GM18873 (cell line): ENCODE measurements around the gene KCNE4.

Experiments
- ATAC-seq: cut with Tn5 transposase; IDR thresholded peaks from one replicate; pipeline ENCODE4 v1.9.1; 2021; ENCODE audit warnings: mild to moderate bottlenecking, moderate library complexity, moderate number of reproducible peaks; ENCODE audit not compliant: unreplicated experiment, low FRiP score

KCNE4 gene

DNA sequence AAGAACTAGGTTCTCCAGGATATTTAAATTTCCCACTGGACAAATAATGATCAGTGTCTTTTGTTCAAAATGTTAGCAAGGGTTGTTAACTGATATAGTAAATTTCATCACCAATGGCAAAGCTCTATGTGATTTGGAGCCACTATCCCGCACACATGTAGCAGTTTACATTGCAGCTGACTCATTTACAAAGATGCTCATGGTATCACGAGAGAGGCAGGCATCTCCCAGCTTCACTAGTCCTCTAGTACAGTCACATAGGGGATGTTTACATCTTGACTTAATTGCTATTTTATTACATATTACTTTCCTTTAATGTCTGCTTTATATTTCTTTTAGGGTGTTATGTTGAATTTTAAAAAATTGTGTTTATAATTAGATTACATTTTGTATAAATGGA lies 30.7 kb downstream of the KCNE4 start:
- ATAC-seq: no peak

DNA sequence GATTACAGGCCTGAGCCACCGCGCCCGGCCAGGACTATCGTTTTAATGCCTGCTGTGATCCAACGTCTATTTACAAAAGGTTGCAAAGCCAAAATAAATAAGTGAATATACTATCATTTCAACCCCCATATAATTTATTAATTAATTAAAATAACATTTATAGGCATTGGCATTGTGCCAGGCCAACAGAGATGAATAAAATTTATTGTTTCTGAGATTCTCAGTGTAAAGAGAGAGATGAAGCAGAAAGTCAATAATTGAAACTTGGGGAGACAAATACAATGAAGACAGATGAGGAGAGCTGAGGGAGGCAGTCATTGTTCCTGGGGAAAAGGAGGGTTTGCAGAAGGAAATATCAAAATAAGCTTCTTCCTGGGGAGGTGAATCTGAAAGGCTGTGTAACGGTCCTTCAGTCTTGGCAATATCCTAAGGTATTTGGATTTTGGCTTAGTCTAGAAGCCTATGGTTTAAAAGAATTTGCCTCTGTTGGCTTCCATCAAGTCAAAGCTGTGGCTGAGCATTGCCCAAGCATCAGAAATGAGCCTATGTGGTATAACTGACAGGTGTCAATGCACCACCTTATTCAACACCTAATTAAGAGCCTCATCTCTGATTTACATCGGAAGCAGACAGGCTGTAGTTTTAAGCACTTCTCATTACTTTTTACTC lies 31.5 kb downstream of the KCNE4 start:
- no peak for ATAC-seq

DNA sequence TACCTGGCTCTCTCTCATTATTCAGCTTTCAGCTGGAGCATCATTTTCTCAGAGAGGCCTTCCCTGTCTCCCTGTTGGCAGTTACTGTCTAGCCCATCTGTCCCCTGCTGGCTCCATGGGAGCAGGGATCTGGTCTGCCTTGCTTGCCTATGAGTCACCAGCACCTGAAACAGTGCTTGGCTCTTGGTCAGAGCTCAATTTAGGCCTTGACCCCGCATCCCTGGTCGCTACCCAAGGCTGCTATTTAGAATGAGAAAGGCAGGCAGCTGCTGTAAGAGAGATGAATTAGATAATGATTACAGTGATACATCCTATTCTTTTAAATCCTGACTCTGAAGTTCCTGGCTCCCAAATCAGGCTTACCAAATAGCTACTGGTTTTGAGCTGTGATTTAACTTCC lies 32.9 kb downstream of the KCNE4 start:
- ATAC-seq: no peak

DNA sequence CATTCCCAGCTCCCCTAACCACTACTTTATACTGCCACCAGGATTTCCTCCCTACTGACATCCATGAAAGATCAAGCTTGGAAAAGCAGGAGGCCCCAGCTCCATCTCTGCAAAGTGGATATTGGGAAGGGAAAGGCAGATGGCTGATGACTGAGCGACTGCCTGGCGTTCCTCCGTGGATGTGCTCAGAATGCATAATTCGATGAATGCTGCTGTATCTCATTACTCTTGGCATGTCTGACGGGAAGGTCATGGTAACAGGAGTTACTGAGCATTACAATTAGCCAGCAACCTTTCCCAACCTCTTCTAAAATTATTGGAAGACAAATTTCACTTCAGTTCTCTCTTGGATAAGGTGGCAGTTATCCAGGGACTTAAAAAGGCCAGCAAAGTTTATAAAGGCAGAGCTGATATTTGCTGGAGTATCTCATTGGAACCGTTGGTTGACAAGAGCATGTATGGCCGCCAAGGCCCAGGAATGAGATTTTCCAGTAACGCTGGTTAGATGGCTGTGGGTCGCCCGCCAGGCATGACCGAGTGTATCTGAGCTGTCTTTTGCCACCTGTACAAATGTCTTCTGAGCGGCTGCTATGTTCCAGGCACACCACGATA lies 34.5 kb downstream of the KCNE4 start:
- ATAC-seq: no peak

DNA sequence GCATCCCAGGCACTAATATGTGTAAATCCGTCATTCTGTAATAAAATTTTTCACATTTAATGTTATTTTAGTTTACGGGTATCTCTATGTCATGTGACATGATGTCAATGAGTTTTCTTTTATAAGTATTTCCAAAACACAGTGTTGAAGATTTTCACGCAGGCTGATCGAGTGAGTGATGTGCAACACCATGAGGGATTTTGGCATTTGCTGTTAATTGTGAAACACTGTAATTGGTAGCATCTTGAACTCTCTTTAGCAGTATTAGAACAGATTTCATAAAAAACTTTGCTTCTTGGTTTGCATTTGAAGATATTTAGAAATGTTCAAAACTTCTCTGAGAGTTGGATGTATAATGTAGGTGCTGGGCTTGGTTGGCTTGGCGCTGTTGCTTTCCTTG lies 35.5 kb downstream of the KCNE4 start:
- no peak for ATAC-seq

DNA sequence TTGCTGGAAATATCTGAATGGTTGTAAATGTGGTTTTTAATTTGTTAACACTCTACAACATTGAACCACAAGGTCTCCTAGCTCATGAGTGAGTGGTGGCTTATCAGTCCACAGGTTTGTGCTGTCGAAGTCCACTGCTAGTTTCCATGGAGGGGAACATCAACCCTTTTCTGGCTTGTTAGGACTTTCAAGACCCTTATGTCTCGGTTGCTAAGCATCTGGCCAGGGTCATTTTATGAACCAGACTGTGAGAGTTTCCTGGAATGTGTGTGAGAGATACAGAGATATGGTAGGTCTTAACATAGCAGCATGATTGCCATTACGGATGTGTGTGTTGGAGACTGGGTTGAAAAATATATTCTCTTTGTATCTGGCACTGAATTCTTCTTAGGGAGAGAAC lies 36.9 kb downstream of the KCNE4 start:
- ATAC-seq: no peak

DNA sequence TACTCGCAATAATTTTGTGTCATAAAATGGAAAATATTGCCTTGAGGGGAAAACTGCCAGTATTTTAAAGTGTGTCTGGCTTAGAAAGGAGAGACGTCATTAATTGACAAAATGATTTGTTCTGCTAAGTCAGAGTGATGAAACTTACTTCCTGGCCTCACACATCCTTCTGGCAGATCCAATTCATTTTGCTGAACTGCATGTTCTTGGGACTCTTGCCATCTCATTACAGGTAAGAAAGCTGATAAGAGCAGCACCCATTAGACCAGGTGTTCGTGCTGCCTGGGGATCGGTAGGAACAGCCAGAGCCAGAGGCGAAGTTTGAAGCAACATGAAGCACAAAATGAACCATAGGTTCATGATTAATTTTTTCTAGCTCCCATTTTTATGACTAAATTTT lies 38.0 kb downstream of the KCNE4 start:
- no peak for ATAC-seq

DNA sequence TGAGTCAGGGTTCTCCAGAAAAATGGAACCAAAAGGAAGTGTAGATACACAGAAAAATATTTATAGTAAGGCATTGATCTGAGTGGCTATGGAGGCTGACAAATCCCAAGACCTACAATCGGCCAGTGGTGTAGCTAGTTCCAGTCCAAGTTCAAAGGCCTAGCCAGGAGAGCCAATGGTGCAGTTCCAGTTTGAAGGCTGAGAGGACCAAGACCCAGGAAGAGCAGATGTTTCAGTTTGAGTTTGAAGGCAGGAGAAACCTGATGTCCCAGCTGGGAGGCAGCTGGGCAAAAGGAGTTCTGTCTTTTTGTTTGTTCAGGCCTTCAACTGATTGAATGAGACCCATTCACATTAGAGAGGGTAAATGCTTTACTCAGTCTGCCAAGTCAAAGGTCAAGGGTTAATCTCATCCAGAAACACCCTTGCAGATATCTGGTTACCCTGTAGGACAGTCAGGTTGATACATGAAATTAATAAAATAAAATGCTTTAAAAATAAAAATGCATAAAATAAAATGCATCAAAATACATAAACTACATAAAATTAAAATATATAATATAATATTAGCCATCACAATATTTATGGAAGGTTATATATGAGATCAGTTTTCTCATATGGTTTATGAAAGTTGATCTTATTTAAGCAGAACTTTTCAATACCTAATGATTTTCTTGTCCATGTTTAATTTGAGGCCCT lies 38.7 kb downstream of the KCNE4 start:
- no peak for ATAC-seq

DNA sequence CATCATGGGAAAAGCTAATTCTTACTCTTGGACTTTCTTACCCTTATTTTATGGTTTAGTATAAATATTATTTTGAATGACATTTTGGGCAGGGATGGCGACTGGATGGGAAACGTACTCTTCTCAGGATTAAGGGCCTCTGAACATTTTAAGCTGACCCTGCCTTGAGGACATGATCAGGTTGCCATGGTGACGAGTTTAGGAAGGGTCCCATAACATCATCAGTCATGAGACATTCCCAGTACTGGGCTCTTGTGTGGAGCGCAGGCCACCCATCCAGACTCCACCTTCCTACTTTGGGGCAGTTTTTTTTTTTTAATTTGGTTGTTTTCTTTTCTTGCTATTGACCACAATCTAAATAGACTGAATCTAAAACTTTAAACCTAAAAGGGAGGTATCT lies 40.7 kb downstream of the KCNE4 start:
- no peak for ATAC-seq

DNA sequence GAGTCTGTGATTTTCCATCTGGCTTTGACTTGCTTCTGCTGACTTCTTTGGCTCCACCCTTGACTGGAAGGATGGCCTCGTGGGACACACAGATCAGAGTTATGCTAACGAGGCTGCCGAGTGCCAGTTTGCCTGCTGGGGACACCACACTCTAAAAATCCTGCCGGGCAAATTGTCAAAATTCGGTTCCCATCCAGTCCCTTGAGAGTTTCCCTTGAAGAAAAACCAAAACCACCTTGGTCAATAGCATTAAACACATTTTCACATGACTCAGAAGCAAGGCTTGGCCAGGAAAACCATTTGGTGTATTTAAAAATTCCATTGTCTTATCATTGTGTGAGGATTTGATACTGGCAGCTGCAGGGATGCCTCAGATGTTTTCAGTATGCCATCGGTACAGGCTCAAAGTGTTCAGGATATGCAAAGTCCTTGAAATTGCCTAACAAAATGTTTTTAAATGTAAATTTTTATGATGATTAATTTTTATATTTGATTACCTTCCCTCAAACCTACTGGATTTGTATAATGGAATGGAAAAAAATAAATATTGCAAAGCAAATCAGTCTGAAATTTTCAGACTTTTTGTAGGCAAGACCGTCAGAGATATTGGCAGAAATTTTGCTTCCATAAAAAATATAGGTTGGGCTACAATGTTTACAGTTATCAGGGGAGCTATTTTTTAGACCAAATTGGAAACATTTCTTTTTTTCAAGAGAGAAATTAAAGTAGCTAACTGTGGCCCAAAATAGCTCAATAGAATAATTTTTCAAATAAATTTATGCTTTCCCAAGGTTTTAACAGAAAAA lies 41.6 kb downstream of the KCNE4 start:
- no peak for ATAC-seq

DNA sequence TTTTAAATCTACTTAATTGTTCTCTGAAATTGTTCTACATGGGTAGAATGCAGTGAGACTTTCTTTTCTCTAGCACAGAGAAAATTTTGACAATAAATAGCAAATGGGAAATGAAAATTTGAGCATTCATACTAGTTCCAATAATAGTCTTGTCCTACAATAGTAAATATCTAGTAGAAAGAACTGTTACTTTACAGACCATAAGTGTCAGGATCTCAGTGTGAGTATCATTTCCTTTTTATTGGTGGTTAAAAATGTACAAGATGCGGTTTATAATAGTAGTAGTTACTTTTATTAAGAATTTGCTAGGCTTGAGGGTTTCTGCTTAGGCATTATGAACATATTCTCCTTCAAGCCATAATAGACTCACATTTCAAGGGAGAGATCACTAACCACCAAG lies 43.2 kb downstream of the KCNE4 start:
- ATAC-seq: no peak

DNA sequence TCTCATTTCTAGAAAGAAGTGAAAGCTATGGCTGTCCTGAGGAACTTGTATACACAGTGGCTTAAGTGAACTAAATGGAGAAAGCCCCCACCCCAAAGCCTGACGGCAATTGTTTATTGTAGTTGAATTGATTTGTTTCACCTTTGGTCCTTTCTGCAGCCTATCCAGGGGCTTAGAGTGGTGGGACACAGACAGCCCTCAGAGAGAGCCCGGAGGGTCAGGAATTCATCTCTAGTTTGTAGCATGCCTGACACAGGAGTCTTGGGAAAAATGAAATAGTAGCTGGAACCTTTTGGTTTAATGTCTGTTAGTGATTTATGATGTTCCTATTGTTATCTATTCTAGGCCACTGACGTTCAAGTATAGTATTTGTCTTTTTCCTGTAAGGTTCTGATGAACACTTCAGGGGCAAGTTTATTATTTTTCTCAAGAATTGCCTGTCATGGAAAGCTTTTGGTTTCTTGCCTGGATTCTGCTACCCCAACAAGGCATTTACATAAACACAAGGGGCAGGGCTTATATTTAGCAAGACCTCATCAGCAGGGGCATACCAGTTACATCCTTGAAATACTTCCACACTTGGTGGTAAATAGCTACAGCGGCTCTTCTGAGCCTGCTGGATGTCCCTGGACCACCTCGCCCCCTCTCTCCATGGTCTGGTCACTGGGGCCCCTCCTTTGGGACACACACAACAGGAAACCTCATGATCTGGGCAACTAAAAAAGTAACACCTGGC lies 44.4 kb downstream of the KCNE4 start:
- no peak for ATAC-seq

DNA sequence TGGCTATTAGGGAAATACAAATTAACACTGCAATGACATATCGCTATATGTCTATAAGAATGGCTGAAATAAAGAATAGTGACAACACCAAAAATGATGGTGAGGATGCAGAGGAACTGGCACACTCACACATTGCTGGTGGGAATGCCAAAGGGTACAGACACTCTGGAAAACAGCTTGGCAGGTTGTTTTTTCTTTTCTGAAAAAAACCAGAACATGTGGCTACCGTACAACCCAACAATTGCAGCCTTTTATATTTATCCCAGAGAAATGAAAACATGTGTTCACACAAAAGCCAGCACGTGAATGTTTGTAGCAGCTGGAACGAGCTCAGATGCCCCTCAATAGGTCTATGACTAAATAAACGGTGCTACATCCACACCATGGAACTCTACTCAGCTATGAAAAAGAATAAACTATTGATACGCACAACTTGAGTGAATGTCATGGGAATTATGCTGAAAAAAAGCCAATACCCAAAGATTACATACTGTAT lies 45.9 kb downstream of the KCNE4 start:
- no peak for ATAC-seq

DNA sequence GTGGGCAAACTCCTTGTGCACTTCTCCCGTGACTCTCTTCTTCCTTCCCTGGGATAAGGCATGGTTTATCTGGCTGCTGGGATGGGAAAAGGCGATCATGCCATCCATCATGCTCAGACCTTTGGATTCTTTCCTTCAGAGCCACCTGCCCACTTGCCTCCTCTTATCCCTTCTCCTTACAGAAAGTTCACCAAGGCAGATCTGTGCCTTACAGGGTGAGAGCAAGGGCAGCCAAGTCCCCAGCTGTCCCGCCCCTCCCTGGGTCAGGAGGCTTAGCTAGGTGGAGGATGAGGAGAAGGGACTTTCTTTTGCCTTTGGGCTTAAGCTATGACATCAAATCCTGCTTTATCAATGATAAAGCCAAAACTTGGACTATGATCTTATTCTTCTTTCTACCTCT lies 47.6 kb downstream of the KCNE4 start:
- ATAC-seq: no peak

DNA sequence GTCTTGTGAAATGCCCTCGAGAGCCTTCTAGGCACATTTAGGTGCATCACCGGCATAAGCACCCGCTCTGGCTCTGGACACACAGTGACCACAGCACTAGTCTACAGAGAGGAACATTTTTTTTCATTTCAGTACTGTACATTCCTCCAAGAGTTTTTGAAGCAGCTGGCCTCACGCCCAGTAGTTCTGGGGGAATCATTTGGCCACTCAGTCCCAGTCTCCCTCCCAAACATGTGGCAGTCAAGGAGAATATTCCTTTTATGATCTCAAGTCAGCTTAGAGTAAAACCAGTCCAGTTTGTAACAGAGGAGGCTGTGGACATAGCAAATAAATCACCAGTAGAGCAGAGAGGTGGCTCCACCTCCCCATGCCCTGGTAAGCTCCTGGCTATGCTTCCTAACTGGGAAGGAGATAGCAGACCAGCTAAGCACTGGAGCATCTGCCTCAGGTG lies 48.1 kb downstream of the KCNE4 start:
- no peak for ATAC-seq

DNA sequence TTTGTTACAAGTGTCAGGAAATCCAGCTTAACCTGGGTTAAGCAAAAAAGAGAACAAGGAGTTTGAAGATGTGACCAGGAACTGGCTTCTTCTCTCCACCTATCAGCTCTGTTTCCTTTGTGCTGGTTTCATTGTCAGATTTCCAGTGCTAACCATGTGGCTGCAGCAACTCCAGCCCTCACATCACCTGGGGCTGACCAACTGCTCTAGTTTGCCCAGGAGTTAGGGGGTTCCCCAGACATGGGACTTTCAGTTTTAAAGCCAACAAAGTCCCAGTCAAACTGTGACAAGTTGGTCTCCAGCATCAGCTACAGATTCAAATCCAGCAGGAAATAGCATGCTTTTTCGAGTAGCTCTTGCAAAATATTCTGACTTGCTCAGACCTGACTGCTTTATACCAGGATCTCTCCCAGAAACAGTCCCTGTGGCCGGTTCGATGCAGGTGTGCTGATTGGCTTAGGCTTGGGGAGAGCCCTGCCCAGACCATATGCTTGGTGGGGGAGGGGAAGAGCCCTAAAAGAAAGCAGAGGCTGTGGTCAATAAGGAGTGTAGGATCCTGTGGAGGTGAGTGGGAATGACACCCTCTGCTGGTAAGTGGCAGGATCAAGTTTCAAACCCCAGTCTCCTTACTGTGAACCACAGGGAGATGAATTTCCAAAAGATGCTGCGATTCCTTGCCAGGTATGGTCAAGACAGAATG lies 49.5 kb downstream of the KCNE4 start:
- ATAC-seq: peak; percentile 68

DNA sequence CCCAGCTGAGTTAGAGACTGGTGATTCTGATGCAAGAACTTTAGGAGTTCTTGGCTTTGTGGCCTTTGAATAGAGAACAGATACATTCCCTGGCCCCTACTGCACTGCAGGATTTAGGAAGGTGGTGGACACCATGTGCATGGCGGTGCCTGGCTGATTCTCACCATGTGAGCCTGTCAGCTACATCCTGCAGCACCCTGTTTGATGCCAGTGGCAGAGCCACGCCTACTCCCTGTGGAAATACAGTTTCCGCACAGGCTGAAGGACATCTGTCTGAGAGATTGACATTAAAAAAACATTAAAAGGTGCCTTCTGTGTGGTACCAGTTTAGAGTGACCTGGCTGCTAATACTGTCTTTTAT lies 50.0 kb downstream of the KCNE4 start:
- no peak for ATAC-seq

DNA sequence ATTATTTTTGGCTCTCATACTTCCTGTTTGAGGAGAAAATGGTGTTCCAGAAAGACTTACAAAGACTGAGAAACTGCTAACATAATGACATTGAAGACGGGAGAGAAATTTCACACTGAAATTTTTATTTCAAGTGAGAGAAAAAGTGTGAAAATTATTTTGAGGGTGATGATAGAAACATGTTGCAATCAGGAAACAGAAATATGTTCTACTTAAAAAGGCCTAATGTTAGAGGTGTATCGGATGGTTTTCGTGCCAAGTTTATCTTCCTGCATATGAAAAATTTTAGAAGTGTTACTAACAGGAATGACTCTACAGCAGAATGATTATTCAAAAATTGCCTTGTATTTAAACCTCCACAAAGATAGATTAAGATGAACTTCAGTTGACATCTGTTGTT lies 50.5 kb downstream of the KCNE4 start:
- no peak for ATAC-seq

DNA sequence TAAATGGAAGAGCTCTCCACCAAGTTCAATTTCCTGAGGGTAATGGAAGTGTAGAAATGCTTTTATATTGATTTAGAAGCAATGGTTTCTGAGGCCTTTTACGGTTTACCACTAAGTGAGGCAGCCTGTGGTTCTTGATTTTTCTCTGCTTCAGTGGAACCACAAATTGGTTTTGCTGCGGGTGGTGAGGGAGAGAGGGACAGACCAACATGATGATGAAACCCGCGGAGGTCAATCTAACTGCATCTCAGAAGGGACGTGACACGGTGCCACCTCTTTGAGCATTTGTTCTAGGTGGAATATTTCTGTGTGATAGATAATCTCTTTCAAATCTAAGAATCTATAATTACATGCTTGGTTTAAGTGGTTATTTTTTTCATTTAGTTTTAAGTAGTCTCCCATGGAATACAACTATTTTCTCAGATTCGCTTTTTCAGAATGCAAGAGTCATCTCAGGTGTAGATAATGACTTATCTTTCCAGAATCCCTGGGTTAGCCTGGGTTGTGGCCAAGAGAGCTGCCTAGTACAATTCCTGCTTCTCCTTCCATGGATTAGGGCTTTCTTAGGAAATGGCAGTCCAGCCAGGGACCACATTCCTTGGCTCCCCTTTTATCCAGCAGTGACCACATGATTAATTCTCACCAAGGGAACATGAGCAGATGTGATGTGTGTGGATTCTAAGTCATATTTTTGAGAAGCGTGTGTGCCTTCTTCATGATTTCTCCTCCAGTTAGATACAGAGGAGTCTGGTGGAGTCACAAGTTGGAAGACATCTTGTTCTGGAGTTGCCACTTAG lies 52.5 kb downstream of the KCNE4 start:
- no peak for ATAC-seq
